GM23248 (cell line): ENCODE measurements around the gene LYRM2.

Experiments
- EZH2 ChIP-seq: fragments of 200-600 bp; sonication (generic); IDR thresholded peaks from 2 replicates; pipeline ENCODE4 v1.6.1; 2018; ENCODE audit warnings: antibody characterized with exemption, mild to moderate bottlenecking; ENCODE audit not compliant: insufficient read depth, poor library complexity, severe bottlenecking
- EZH2phosphoT487 ChIP-seq: fragments of 200-600 bp; sonication (generic); IDR thresholded peaks from 2 replicates; pipeline ENCODE4 v1.6.1; 2018; ENCODE audit warnings: antibody characterized with exemption, moderate library complexity, mild to moderate bottlenecking, low read depth; ENCODE audit not compliant: insufficient read depth

- TF ChIP-seq EZH2 = no peak
- TF ChIP-seq EZH2phosphoT487 = no peak
These were observed 112.0 kb downstream of the LYRM2 start for GRCh38 chr6:89526563-89526869.
